ENCODE results near the gene NEURL1B.

The NEURL1B gene

DNA sequence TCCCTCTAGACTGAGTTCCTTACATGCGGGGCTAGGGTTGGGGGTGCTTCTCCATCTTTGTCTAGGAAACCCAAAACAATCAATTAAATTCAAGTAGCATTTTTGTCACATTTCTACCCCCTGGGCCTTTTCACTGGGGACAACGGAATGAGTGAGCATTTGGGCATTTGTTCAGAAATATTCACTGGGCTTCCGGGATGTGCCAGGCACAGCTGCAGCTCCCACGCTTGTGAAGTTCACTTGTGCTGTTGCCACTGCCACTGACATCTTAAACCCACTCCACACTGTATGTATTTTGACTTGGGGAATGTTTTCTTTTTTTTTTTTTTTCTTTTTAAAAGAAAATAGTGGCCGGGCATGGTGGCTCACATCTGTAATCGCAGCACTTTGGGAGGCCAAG is 98.3 kb downstream of the NEURL1B start:
- no peak overlapping the region for H3K4me3 ChIP-seq (ENCODE audit: low read depth, low read length)
- TF ChIP-seq, protein P1, sequence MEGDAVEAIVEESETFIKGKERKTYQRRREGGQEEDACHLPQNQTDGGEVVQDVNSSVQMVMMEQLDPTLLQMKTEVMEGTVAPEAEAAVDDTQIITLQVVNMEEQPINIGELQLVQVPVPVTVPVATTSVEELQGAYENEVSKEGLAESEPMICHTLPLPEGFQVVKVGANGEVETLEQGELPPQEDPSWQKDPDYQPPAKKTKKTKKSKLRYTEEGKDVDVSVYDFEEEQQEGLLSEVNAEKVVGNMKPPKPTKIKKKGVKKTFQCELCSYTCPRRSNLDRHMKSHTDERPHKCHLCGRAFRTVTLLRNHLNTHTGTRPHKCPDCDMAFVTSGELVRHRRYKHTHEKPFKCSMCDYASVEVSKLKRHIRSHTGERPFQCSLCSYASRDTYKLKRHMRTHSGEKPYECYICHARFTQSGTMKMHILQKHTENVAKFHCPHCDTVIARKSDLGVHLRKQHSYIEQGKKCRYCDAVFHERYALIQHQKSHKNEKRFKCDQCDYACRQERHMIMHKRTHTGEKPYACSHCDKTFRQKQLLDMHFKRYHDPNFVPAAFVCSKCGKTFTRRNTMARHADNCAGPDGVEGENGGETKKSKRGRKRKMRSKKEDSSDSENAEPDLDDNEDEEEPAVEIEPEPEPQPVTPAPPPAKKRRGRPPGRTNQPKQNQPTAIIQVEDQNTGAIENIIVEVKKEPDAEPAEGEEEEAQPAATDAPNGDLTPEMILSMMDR (IDR thresholded peaks at IDR 0.05; ENCODE audit: borderline replicate concordance, insufficient read depth, low read depth, low read length), result no peak

DNA sequence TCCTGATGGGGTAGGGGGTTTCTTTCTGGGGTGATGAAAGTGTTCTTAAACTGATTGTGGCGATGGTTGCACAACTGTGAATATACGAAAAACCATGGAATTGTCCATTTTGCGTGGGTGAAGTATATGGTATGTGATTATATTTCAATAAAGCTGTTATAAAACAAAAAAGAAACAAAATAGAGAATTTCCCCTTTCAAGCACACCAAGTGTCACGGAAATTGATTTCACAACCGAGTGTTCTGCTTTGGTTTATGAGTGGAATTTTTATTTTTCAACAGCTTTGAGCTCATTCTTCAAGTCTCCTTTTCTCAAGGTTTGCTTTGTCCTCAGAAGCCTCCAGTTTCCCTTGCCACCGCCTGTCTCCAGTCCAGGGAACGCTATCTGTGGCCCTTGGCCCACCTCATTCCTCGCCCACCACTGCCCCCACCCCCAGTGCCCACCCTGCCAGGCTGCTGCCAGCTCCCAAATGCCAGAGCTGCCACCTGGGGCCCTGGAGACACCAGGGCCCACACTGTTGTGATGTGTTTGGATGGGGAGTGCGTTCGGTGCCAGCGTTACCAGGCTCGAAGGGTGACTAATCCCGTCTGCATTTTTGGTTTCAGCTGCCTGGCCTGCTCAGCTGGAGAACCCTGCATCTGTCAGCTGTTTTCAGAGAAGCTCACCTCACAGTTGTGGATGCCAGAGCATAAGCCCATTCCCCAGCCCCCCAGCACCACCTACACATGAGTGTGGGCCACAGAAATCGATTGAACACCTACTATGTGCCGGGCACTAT is 99.6 kb downstream of the NEURL1B start:
- H3K4me3 ChIP-seq (ENCODE audit: low read depth, low read length), result no peak overlapping the region
- TF ChIP-seq, protein P1 (IDR thresholded peaks at IDR 0.05; ENCODE audit: borderline replicate concordance, insufficient read depth, low read depth, low read length), result no peak
